GM12878 (cell line): Measurements from ENCODE around the gene CD55. TPM values are rescaled to one million over a fixed set of nuclear protein-coding genes. Genes with fewer than 3 reads are reported as not detected.

Source experiments
- ATAC-seq: fragments of 200-7000 bp; cut with Tn5 transposase; 3 replicates; pipeline ENCODE4 v1.9.1; 2020; ENCODE audit warnings: mild to moderate bottlenecking, moderate library complexity
- BruUV-seq: library from RNA; stranded (reverse); fragments of 400-500 nt; replicated peaks from 2 replicates; lab custom pipeline; 2021; lab: Mats Ljungman, UMichigan
- CTCF ChIA-PET: fragments of 300-600 bp; sonication (Branson Sonifier 250); formaldehyde crosslinking; extraction: SDS; loops from one replicate; lab custom pipeline; 2021; ENCODE audit warnings: inconsistent platforms; lab: Yijun Ruan, JAX
- POLR2A ChIA-PET: fragments of 350-600 bp; formaldehyde crosslinking; extraction: SDS; loops from one replicate; lab custom pipeline; 2021; ENCODE audit warnings: inconsistent platforms; lab: Charles Lee
- RAD21 ChIA-PET: fragments of 300-600 bp; sonication (Branson Sonifier 250); formaldehyde crosslinking; loops from one replicate; lab custom pipeline; 2023; ENCODE audit warnings: antibody characterized with exemption; ENCODE audit not compliant: unreplicated experiment; lab: Charles Lee
- SMC1A ChIA-PET: fragments of 300-600 bp; sonication (Branson Sonifier 250); formaldehyde crosslinking; loops from one replicate; lab custom pipeline; 2023; ENCODE audit not compliant: unreplicated experiment, uncharacterized antibody; lab: Charles Lee
- DNase-seq: peaks from one replicate; pipeline ENCODE4 v3.0.0-alpha.2; 2011; ENCODE audit warnings: low read depth, low spot score
- FAIRE-seq: peaks from 3 replicates; lab custom pipeline; 2011; peaks lifted over from hg19 to GRCh38; lab: Jason Lieb, UNC
- H2AFZ ChIP-seq: 2 replicates; pipeline ENCODE4 v1.6.0; 2011; ENCODE audit warnings: low read depth, low read length, control low read depth; ENCODE audit not compliant: control insufficient read depth
- H3K27ac ChIP-seq: 2 replicates; pipeline ENCODE4 v1.5.1; 2011; ENCODE audit warnings: control low read depth; ENCODE audit not compliant: control insufficient read depth, insufficient read depth
- H3K27me3 ChIP-seq, 2 experiments: replicated peaks in 1 of 2; 2 replicates each; pipeline versions ENCODE4 v1.6.0 to v1.6.1; 2011; ENCODE audit warnings: low read length in 1 of 2; ENCODE audit not compliant: control insufficient read depth in 2 of 2, insufficient read depth in 2 of 2
- H3K36me3 ChIP-seq, 2 experiments: 2 replicates each; pipeline ENCODE4 v1.5.1; 2011; ENCODE audit warnings: low read length in 1 of 2; ENCODE audit not compliant: control insufficient read depth in 2 of 2, insufficient read depth in 2 of 2
- H3K4me1 ChIP-seq: 2 replicates; pipeline ENCODE4 v1.6.1; 2011; ENCODE audit warnings: mild to moderate bottlenecking, low read length, moderate library complexity, mixed read lengths; ENCODE audit not compliant: control insufficient read depth, insufficient read depth
- H3K4me2 ChIP-seq: 2 replicates; pipeline ENCODE4 v1.6.0; 2011; ENCODE audit warnings: control low read depth; ENCODE audit not compliant: control insufficient read depth, insufficient read depth
- H3K4me3 ChIP-seq: fragments of 200-600 bp; sonication (generic); 2 replicates; pipeline ENCODE4 v1.5.1; 2016
- H3K79me2 ChIP-seq: 2 replicates; pipeline ENCODE4 v1.6.0; 2011; ENCODE audit warnings: low read length; ENCODE audit not compliant: control insufficient read depth, insufficient read depth
- H3K9ac ChIP-seq: 2 replicates; pipeline ENCODE4 v1.8.0; 2011; ENCODE audit warnings: low read length, control low read depth, mixed read lengths; ENCODE audit not compliant: control insufficient read depth, insufficient read depth
- H3K9me3 ChIP-seq: replicated peaks from 3 replicates; pipeline ENCODE4 v1.5.1; 2011; ENCODE audit warnings: mild to moderate bottlenecking, low read length; ENCODE audit not compliant: control insufficient read depth, insufficient read depth
- H4K20me1 ChIP-seq: 2 replicates; pipeline ENCODE4 v1.6.0; 2011; ENCODE audit not compliant: control insufficient read depth, insufficient read depth
- BACH1 ChIP-seq: fragments of 450-650 bp; IDR thresholded peaks from 2 replicates; pipeline ENCODE4 v1.6.1; 2017; ENCODE audit warnings: mild to moderate bottlenecking, borderline replicate concordance
- BMI1 ChIP-seq: fragments of 450-650 bp; IDR thresholded peaks from 2 replicates; pipeline ENCODE4 v1.6.1; 2016; ENCODE audit warnings: mild to moderate bottlenecking, moderate library complexity, borderline replicate concordance
- CBX3 ChIP-seq: fragments of 200-600 bp; sonication (generic); IDR thresholded peaks from 2 replicates; pipeline ENCODE4 v1.6.1; 2016; ENCODE audit warnings: low read depth, borderline replicate concordance
- CHD1 ChIP-seq: IDR thresholded peaks from 2 replicates; pipeline ENCODE4 v1.6.1; 2012; ENCODE audit warnings: low read depth, low read length, improper control_type of control experiment
- FOS ChIP-seq: IDR thresholded peaks from 3 replicates; pipeline ENCODE4 v1.6.1; 2011; ENCODE audit warnings: borderline replicate concordance; ENCODE audit not compliant: insufficient read length; ENCODE audit errors: extremely low read depth
- JUNB ChIP-seq: IDR thresholded peaks from 2 replicates; pipeline ENCODE4 v1.6.1; 2016; ENCODE audit warnings: antibody characterized with exemption, mild to moderate bottlenecking
- MEF2A ChIP-seq: IDR thresholded peaks from 2 replicates; pipeline ENCODE4 v1.6.1; 2011; ENCODE audit warnings: low read depth, mild to moderate bottlenecking, low read length, moderate library complexity; ENCODE audit not compliant: insufficient read depth
- MEF2B ChIP-seq: fragments of 450-650 bp; IDR thresholded peaks from 2 replicates; pipeline ENCODE4 v1.6.1; 2018; ENCODE audit warnings: mild to moderate bottlenecking, moderate library complexity; ENCODE audit not compliant: partially characterized antibody, poor library complexity, severe bottlenecking
- NRF1 ChIP-seq: conservative IDR thresholded peaks from 2 replicates; pipeline ENCODE4 v1.6.1; 2011; ENCODE audit warnings: mild to moderate bottlenecking, low read depth, low read length, improper control_type of control experiment
- RFX5 ChIP-seq: IDR thresholded peaks from 2 replicates; pipeline ENCODE4 v1.6.1; 2011; ENCODE audit warnings: low read depth, low read length, improper control_type of control experiment
- SRF ChIP-seq, 2 experiments: IDR thresholded peaks; 2 replicates each; pipeline ENCODE4 v1.6.1; 2011; ENCODE audit warnings: low read depth in 2 of 2, low read length in 2 of 2, mild to moderate bottlenecking in 1 of 2, moderate library complexity in 1 of 2
- TBL1XR1 ChIP-seq: IDR thresholded peaks from 2 replicates; pipeline ENCODE4 v1.6.1; 2012; ENCODE audit warnings: low read depth, low read length, improper control_type of control experiment
- TCF12 ChIP-seq: IDR thresholded peaks from 2 replicates; pipeline ENCODE4 v1.6.1; 2011; ENCODE audit warnings: low read depth, mild to moderate bottlenecking, low read length
- WGBS: methylation state at CpG from one replicate; pipeline ENCODE4 v1.1.6; 2016; ENCODE audit warnings: low lambda C conversion rate; ENCODE audit not compliant: insufficient replicate concordance, insufficient coverage; ENCODE audit errors: missing lambda C conversion rate; 5-methylcytosine and 5-hydroxymethylcytosine counted together
- in situ Hi-C: fragments of 300-500 bp; cut with MboI; formaldehyde crosslinking; loops from 9 replicates; pipeline ENCODE4 v1.14.3; 2018; ENCODE audit warnings: mixed read lengths
- intact Hi-C: fragments of 100-400 bp; cut with micrococcal nuclease; formaldehyde crosslinking; loops from one replicate; pipeline ENCODE4 v1.14.2; 2022; ENCODE audit not compliant: unreplicated experiment
- polyA plus RNA-seq, 11 experiments: library from polyadenylated mRNA; depleted of rRNA in 4 of 11; unstranded in 6 of 11; stranded (reverse) in 5 of 11; fragments of >200 nt; fragmentation: Nextera tagmentation in 4 of 11; fragmentation: Illumina TruSeq in 1 of 11; extraction: Ambion mirVana in 4 of 11; extraction: Trizol in 1 of 11; gene quantifications; 1 replicate in 1 of 11; 2 replicates in 10 of 11; pipeline versions ENCODE4 v1.2.1 to v1.2.3, GENCODE V29; 2011 to 2016; ENCODE audit warnings: inconsistent platforms in 2 of 11, missing spikeins in 2 of 11, low read depth in 1 of 11
- total RNA-seq, 4 experiments: library from RNA; depleted of rRNA in 3 of 4; stranded (reverse); fragments of >200 nt in 3 of 4; fragmentation: Illumina TruSeq in 1 of 4; extraction: Trizol in 1 of 4; gene quantifications; 2 replicates each; pipeline versions ENCODE4 v1.2.1 to v1.2.3, GENCODE V29; 2013 to 2021
- TF ChIP-seq, protein P1 (sequence below): IDR thresholded peaks from 2 replicates; pipeline ENCODE4 v1.6.1; 2011; ENCODE audit warnings: low read depth, low read length, improper control_type of control experiment, borderline replicate concordance
- TF ChIP-seq, protein P2 (sequence below): IDR thresholded peaks from 2 replicates; pipeline ENCODE4 v1.6.1; 2012; ENCODE audit warnings: mild to moderate bottlenecking, low read depth, low read length

The CD55 gene
- total and polyA plus RNA-seq, 10 of the 15 experiments (the other 5 are each of a cell fraction or from before 2014, with no cell fraction given): 5.2 to 46.5 (median 15.1) TPM

DNA sequence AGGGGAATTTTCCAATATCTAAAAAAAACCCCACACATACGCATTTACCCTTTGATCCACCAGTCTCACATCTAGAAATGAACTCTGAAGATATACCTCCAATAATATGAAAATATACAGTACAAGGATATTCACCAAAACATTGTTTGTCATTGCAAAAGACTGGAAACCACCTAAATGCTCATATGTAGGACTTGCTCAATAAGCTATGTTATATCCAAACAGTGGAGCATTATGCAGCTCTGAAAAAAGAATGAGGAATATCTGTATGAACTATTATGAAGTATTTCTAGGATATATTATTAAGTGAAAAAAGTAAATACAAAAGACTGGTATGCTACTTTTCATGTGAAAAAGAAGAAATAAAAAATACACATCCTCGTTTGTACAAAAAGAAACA lies 43.6 kb downstream of the CD55 start:
- BruUV-seq: no TSS peak
- no peak for TF ChIP-seq MEF2A
- TF ChIP-seq CHD1: no peak
- no peak for TF ChIP-seq TBL1XR1
- TF ChIP-seq, all 136 proteins: peak for 0
- no peak for FAIRE-seq

DNA sequence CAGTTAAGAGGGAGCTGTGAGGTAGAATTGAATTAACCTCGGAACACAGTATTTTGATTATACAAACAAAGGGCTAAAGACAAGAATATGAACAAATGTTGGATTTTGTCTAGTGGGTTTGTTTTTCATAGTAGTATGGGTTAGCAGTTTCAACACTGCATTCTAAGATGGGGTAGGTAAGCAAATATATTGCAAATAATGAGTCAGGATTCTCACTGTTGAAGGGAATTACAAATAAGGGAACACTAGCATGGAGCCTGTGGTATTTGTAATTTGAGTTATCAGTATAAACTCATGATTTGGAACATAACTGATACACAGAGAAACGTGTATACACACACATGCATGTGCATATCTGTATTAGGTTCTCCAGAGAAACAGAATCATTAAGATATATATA lies 44.5 kb downstream of the CD55 start:
- TF ChIP-seq FOS (no peak), BACH1 (no peak), JUNB (no peak), MEF2B (no peak), NRF1 (no peak), SRF (IDR thresholded peaks at IDR 0.05; ENCODE audit: low read depth in 2 of 2, low read length in 2 of 2) (no peak), TCF12 (no peak), RFX5 (no peak), BMI1 (no peak), CBX3 (no peak)
- TF ChIP-seq, protein P1, sequence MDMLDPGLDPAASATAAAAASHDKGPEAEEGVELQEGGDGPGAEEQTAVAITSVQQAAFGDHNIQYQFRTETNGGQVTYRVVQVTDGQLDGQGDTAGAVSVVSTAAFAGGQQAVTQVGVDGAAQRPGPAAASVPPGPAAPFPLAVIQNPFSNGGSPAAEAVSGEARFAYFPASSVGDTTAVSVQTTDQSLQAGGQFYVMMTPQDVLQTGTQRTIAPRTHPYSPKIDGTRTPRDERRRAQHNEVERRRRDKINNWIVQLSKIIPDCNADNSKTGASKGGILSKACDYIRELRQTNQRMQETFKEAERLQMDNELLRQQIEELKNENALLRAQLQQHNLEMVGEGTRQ: no peak
- TF ChIP-seq, protein P2, sequence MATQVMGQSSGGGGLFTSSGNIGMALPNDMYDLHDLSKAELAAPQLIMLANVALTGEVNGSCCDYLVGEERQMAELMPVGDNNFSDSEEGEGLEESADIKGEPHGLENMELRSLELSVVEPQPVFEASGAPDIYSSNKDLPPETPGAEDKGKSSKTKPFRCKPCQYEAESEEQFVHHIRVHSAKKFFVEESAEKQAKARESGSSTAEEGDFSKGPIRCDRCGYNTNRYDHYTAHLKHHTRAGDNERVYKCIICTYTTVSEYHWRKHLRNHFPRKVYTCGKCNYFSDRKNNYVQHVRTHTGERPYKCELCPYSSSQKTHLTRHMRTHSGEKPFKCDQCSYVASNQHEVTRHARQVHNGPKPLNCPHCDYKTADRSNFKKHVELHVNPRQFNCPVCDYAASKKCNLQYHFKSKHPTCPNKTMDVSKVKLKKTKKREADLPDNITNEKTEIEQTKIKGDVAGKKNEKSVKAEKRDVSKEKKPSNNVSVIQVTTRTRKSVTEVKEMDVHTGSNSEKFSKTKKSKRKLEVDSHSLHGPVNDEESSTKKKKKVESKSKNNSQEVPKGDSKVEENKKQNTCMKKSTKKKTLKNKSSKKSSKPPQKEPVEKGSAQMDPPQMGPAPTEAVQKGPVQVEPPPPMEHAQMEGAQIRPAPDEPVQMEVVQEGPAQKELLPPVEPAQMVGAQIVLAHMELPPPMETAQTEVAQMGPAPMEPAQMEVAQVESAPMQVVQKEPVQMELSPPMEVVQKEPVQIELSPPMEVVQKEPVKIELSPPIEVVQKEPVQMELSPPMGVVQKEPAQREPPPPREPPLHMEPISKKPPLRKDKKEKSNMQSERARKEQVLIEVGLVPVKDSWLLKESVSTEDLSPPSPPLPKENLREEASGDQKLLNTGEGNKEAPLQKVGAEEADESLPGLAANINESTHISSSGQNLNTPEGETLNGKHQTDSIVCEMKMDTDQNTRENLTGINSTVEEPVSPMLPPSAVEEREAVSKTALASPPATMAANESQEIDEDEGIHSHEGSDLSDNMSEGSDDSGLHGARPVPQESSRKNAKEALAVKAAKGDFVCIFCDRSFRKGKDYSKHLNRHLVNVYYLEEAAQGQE: no peak
- no peak overlapping the region for H3K9ac ChIP-seq
- ChIA-PET RAD21 (no interaction called here), CTCF (no interaction called here), POLR2A (no interaction called here), SMC1A (interaction anchor here (0.9 to 1.6 kb wide), 5 partner anchors 9 to 32 kb away, joined by 3 read pairs; no protein-coding TSS in a partner anchor)
- no peak overlapping the region for H3K4me3 ChIP-seq
- WGBS: 98% methylated on average over 2 of the region's 2 CpGs
- H4K20me1 ChIP-seq: no peaks in the 10 kb centered on the region
- H3K9me3 ChIP-seq: no peaks in the 10 kb centered on the region; the same call in 2 of the 3 replicates
- H2AFZ ChIP-seq: no peak overlapping the region
- no peaks in the 10 kb centered on the region for H3K79me2 ChIP-seq
- no peaks in the 10 kb centered on the region for H3K36me3 ChIP-seq
- no peaks in the 10 kb centered on the region for H3K4me1 ChIP-seq
- ATAC-seq (no peak), FAIRE-seq (no peak), DNase-seq (no peak)
- no peak overlapping the region for H3K27ac ChIP-seq
- no peaks in the 10 kb centered on the region for H3K27me3 ChIP-seq
- intact Hi-C loops (no loop called here), in situ Hi-C loops (no loop called here)
- no peak overlapping the region for H3K4me2 ChIP-seq
- BruUV-seq: no TSS peak

More for the DNA sequence above, 43.6 kb downstream of the CD55 start:
- H3K79me2 ChIP-seq: no peaks in the 10 kb centered on the region
- 94% methylated on average over 2 of the region's 2 CpGs for WGBS
- ATAC-seq (no peak), DNase-seq (no peak)
- H3K9me3 ChIP-seq: no peaks in the 10 kb centered on the region; the same call in 2 of the 3 replicates
- in situ Hi-C loops: no loop called here
- no peaks in the 10 kb centered on the region for H4K20me1 ChIP-seq
- RAD21 ChIA-PET: interaction anchor here (0.9 kb wide), 1 partner anchor 9 kb away, joined by 3 read pairs; no protein-coding TSS in a partner anchor
- H3K27ac ChIP-seq: no peak overlapping the region
- intact Hi-C loops: no loop called here
- POLR2A ChIA-PET: no interaction called here
- CTCF ChIA-PET: no interaction called here
- H3K36me3 ChIP-seq: no peaks in the 10 kb centered on the region
- no peaks in the 10 kb centered on the region for H3K4me1 ChIP-seq
- H3K9ac ChIP-seq: no peak overlapping the region
- H3K27me3 ChIP-seq: no peaks in the 10 kb centered on the region
- SMC1A ChIA-PET: interaction anchor here (1.0 kb wide), 1 partner anchor 10 kb away, joined by 3 read pairs; no protein-coding TSS in a partner anchor
- H3K4me2 ChIP-seq: no peak overlapping the region
- no peak overlapping the region for H2AFZ ChIP-seq
- no peak overlapping the region for H3K4me3 ChIP-seq
